Adrenal gland (tissue), 12 donors: Measurements from ENCODE around the gene LACRT. TPM values are rescaled to one million over a fixed set of nuclear protein-coding genes. Genes with fewer than 3 reads are reported as not detected.

Experiments
- DNase-seq, 7 donors: peaks; one replicate each; pipeline ENCODE4 v3.0.0-alpha.2; 2019 to 2020
- H3K27ac ChIP-seq, 5 donors: fragments of 200-600 bp; sonication (generic) in 4 of 5; 1 replicate in 3 of 5; 2 replicates in 2 of 5; pipeline versions ENCODE4 v1.5.1 to v1.8.0; 2016 to 2020; ENCODE audit warnings: mild to moderate bottlenecking in 1 of 5
- H3K27me3 ChIP-seq: fragments of 200-600 bp; 2 replicates; pipeline ENCODE4 v1.8.0; 2021
- H3K36me3 ChIP-seq, 2 donors: fragments of 200-600 bp; replicated peaks in 1 of 2; 1 replicate in 1 of 2; 2 replicates in 1 of 2; pipeline versions ENCODE4 v1.5.1 to v1.8.0; 2018 to 2022
- H3K4me1 ChIP-seq, 2 donors: fragments of 200-600 bp; replicated peaks in 1 of 2; 1 replicate in 1 of 2; 2 replicates in 1 of 2; pipeline versions ENCODE4 v1.5.1 to v1.8.0; 2018 to 2021
- H3K4me3 ChIP-seq, 4 donors: fragments of 200-600 bp; sonication (generic) in 3 of 4; one replicate each; pipeline ENCODE4 v1.5.1; 2016 to 2018
- H3K9me3 ChIP-seq, 3 donors: fragments of 200-600 bp; sonication (generic) in 1 of 3; replicated peaks in 1 of 3; 1 replicate in 2 of 3; 2 replicates in 1 of 3; pipeline versions ENCODE4 v1.5.1 to v1.8.0; 2016 to 2021
- CTCF ChIP-seq, 6 experiments: fragments of 450-650 bp in 4 of 6; fragments of 200-600 bp in 2 of 6; sonication (generic) in 1 of 6; IDR thresholded peaks; 1 replicate in 5 of 6; 2 replicates in 1 of 6; pipeline versions ENCODE4 v1.5.1 to v1.8.0; 2016 to 2021; ENCODE audit warnings: antibody characterized with exemption in 6 of 6, mild to moderate bottlenecking in 2 of 6, moderate library complexity in 1 of 6
- POLR2A ChIP-seq, 2 donors: fragments of 450-650 bp; IDR thresholded peaks; one replicate each; pipeline ENCODE4 v1.6.1; 2017; ENCODE audit warnings: antibody characterized with exemption in 2 of 2, mild to moderate bottlenecking in 2 of 2, moderate library complexity in 1 of 2
- WGBS, 4 donors: extraction: QIAGEN DNeasy Blood & Tissue Kit in 2 of 4; methylation state at CpG; one replicate each; pipeline versions ENCODE4 v1.1.5 to v1.1.7; 2013 to 2017; 5-methylcytosine and 5-hydroxymethylcytosine counted together
- intact Hi-C, 2 donors: fragments of 100-400 bp; cut with DNase I; formaldehyde crosslinking; loops; one replicate each; pipeline versions ENCODE4 v1.14.1 to v1.15.0; 2022 to 2023
- polyA plus RNA-seq, 3 donors: library from polyadenylated mRNA; stranded (reverse); fragments of 200-250 nt in 2 of 3; fragments of 350-450 nt in 1 of 3; fragmentation: Illumina TruSeq in 1 of 3; extraction: RNeasy Lipid Tissue Mini Kit (QIAGEN cat#74804) in 1 of 3; gene quantifications; one replicate each; pipeline ENCODE4 v1.2.3, GENCODE V29; 2013 to 2014
- total RNA-seq, 9 donors: library from RNA; depleted of rRNA in 4 of 9; stranded (reverse); fragments of >200 nt in 4 of 9; fragments of 120-200 nt in 1 of 9; fragmentation: NEBNext Ultra II Directional in 1 of 9; extraction: Animal tissue kit (Norgen Biotek cat#: 25700) in 1 of 9; gene quantifications; one replicate each; pipeline versions ENCODE4 v1.1.0 to v1.2.4, GENCODE V29; 2013 to 2023
- donor health status: healthy with polysubstance abuse.
- donor health status: Bipolar disorder and iron deficiency.
- donor health status: DM: yes; HTN: yes; CAD: no.
- donor health status: DM: no; HTN: no; CAD: no.
- donor health status: DM: no; HTN: no; CAD: no.
- donor health status: DM: yes; HTN: yes; CAD: no.

Gene LACRT
- total and polyA plus RNA-seq, 12 donors, result not detected

DNA sequence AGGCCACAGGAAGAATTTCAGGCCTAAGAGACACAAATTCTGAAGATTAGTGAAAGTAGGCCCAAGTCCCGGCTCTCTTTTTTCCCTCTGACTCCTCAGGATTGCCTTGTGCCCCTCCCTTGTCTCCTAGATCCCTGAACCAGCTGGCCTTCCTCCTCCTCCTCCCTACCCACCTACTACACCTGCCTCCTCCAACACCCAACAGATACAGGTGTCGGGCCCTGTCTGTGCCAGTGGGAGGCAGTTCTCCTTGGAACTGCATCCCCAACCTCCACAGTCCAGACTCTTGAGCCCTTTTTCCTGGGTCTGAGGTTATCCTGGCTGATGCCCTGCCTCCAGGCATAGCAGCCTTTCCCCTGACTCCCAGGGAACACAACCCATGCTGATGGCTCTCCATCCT is 48.1 kb downstream of the LACRT start:
- Histone ChIP-seq H3K9me3 (no peaks in the 10 kb centered on the region), H3K4me3 (no peak overlapping the region), H3K27me3 (no peaks in the 10 kb centered on the region), H3K27ac (no peak overlapping the region), H3K4me1 (peaks cover 0 to 4% of the 10 kb centered on the region in 2 donors), H3K36me3 (no peaks in the 10 kb centered on the region)
- 81 to 91% (median 87%) methylated on average over 2 of the region's 2 CpGs for WGBS, 4 donors
- no peak for DNase-seq
- intact Hi-C loops, result no loop called here
- TF ChIP-seq CTCF (IDR thresholded peaks at IDR 0.05) (no peak), POLR2A (IDR thresholded peaks at IDR 0.05) (no peak)

DNA sequence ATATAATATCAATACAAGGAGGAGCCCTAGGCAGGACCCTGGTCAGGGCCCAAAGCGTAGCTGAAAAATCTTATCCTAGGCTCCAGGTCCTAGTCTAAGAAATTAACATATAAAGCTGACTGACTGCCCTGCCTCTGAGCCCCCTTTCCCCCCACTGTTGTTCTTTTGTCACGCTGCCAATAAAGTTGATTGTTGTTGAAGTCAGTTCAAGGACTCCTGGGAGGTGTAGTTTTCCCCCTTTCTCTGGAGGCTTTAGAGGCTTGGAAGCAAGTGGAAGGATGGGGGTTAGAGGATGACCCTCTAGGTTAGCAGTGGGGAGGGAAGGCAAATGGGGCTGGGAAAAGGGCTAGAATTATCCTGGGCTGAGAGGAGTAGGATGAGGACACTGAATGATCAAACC is 49.5 kb downstream of the LACRT start:
- no peak for DNase-seq
- TF ChIP-seq CTCF (IDR thresholded peaks at IDR 0.05), result no peak
- no peak for TF ChIP-seq POLR2A (IDR thresholded peaks at IDR 0.05)
- H3K27ac ChIP-seq, result no peak overlapping the region
- WGBS, 4 donors, result 81 to 89% (median 87%) methylated on average over 2 of the region's 2 CpGs
- H3K27me3 ChIP-seq, result no peaks in the 10 kb centered on the region
- H3K4me3 ChIP-seq, result no peak overlapping the region
- intact Hi-C loops, result no loop called here
- H3K4me1 ChIP-seq, result peaks cover 0 to 4% of the 10 kb centered on the region in 2 donors
- no peaks in the 10 kb centered on the region for H3K36me3 ChIP-seq
- H3K9me3 ChIP-seq, result no peaks in the 10 kb centered on the region

- 69 to 76% (median 74%) methylated on average over 9 of the region's 9 CpGs for WGBS, 4 donors
- intact Hi-C loops, result no loop called here
- no peaks in the 10 kb centered on the region for H3K27me3 ChIP-seq
- peaks cover 0 to 4% of the 10 kb centered on the region in 2 donors for H3K4me1 ChIP-seq
- no peaks in the 10 kb centered on the region for H3K9me3 ChIP-seq
- no peak overlapping the region for H3K4me3 ChIP-seq
- no peaks in the 10 kb centered on the region for H3K36me3 ChIP-seq
- H3K27ac ChIP-seq, result no peak overlapping the region
- DNase-seq, result no peak
- TF ChIP-seq POLR2A (IDR thresholded peaks at IDR 0.05), result no peak
- TF ChIP-seq CTCF (IDR thresholded peaks at IDR 0.05), result no peak
These were observed 50.6 kb downstream of the LACRT start for GRCh38 chr12:54584128-54584527.

DNA sequence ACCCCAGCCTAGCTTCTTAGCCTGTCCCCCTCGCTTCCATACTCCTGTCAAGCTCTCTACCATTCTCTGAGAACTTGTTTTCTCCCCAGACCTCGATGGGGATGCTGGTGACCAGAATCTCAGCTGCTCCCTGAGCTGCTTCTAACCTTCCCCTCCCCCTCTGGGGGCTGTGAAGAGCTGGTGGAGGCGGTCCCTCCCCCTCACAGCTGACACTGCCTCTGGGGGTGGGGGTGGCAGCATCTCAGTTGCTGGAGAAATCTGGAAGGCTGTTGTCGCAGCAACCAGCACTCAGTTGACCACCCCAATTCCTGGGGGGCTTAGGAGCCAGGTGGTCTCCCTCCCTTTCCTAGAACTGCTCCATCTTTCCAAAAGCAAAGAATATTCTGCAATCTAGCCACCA is 51.0 kb downstream of the LACRT start:
- no peaks in the 10 kb centered on the region for H3K27me3 ChIP-seq
- H3K9me3 ChIP-seq, result no peaks in the 10 kb centered on the region
- H3K4me3 ChIP-seq, result no peak overlapping the region
- intact Hi-C loops, result no loop called here
- TF ChIP-seq CTCF (IDR thresholded peaks at IDR 0.05) (no peak), POLR2A (IDR thresholded peaks at IDR 0.05) (no peak)
- 57 to 71% (median 64%) methylated on average over 3 to 4 of the region's 4 CpGs for WGBS, 4 donors
- DNase-seq, result no peak
- no peaks in the 10 kb centered on the region for H3K36me3 ChIP-seq
- H3K4me1 ChIP-seq, result peaks cover 0 to 4% of the 10 kb centered on the region in 2 donors
- H3K27ac ChIP-seq, result no peak overlapping the region
